Mucosa of descending colon (tissue), 3 donors: Measurements from ENCODE around the gene KLHL42. TPM values are rescaled to one million over a fixed set of nuclear protein-coding genes. Genes with fewer than 3 reads are reported as not detected.

ENCODE experiments used
- ATAC-seq: fragments of 200-7000 bp; cut with Tn5 transposase; one replicate; pipeline ENCODE4 v1.9.1; 2020; ENCODE audit warnings: mild to moderate bottlenecking, moderate library complexity
- DNase-seq, 3 donors: peaks; one replicate each; pipeline ENCODE4 v3.0.0-alpha.2; 2020
- H3K36me3 ChIP-seq: fragments of 200-600 bp; one replicate; pipeline ENCODE4 v1.8.0; 2021; ENCODE audit warnings: low read depth, mild to moderate bottlenecking
- H3K4me1 ChIP-seq: fragments of 200-600 bp; one replicate; pipeline ENCODE4 v1.8.0; 2021; ENCODE audit warnings: low read depth, mild to moderate bottlenecking
- H3K4me3 ChIP-seq: fragments of 200-600 bp; one replicate; pipeline ENCODE4 v1.8.0; 2021; ENCODE audit warnings: mild to moderate bottlenecking
- H3K9me3 ChIP-seq: fragments of 200-600 bp; one replicate; pipeline ENCODE4 v1.8.0; 2021; ENCODE audit warnings: mild to moderate bottlenecking
- CTCF ChIP-seq: fragments of 200-600 bp; IDR thresholded peaks from one replicate; pipeline ENCODE4 v1.8.0; 2022; ENCODE audit warnings: antibody characterized with exemption, mild to moderate bottlenecking
- intact Hi-C, 2 donors: fragments of 100-400 bp; cut with DNase I in 1 of 2; cut with micrococcal nuclease in 1 of 2; formaldehyde crosslinking; loops; one replicate each; pipeline versions ENCODE4 v1.11.0 to v1.11.1; 2022; cut with DNase I, micrococcal nuclease
- total RNA-seq, 3 donors: library from RNA; stranded (reverse); fragmentation: NEBNext Ultra II Directional in 2 of 3; extraction: Animal tissue kit (Norgen Biotek cat#: 25700) in 2 of 3; gene quantifications; one replicate each; pipeline versions ENCODE4 v1.2.1 to v1.2.4, GENCODE V29; 2021 to 2023
- donor health status: DM: no; HTN: no; CAD: no; lungs with moderate emphysema.
- donor health status: DM: no; HTN: no; CAD: no.
- donor health status: DM: no; HTN: yes; CAD: no.

The KLHL42 gene
- total RNA-seq, 3 donors from 2014 or later, result 14.4 to 48.6 (median 24.0) TPM

- Histone ChIP-seq H3K4me1 (peaks cover 16% of the 10 kb centered on the region), H3K4me3 (no peak overlapping the region), H3K9me3 (no peaks in the 10 kb centered on the region), H3K36me3 (no peaks in the 10 kb centered on the region)
- no peak for TF ChIP-seq CTCF
- peak in 1 of 3 donors; percentile 19 for DNase-seq
- intact Hi-C loops, result no loop called here
- peak; percentile 56 for ATAC-seq
Measured at GRCh38 chr12:27818401-27818918, 38.4 kb downstream of the KLHL42 start.

DNA sequence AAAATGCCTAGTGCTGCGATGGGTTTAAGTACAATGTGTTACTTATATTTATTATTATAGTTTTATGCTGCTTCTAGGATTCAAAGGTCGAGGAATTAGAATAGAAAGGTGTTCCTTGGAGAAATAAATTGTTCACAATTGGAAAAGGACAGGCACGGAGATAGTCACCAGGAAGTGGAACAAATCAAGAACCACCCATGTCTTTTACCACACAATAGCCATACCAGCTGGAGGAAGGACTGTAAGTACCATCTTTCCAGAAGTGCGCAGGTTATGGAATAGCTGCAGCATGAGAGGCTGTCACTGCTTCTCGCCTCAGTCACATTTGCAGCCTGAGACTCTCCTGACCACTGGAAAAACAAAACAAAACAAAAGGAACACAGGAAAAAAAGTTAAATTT lies 40.5 kb downstream of the KLHL42 start:
- Histone ChIP-seq H3K4me3 (no peak overlapping the region), H3K4me1 (peaks cover 16% of the 10 kb centered on the region), H3K9me3 (no peaks in the 10 kb centered on the region), H3K36me3 (no peaks in the 10 kb centered on the region)
- DNase-seq (no peak), ATAC-seq (peak; percentile 65)
- no peak for TF ChIP-seq CTCF
- intact Hi-C loops, result loop anchor here in 1 of 2 donors (5.0 kb wide), 1 partner anchor 83 kb away; no protein-coding TSS in a partner anchor

DNA sequence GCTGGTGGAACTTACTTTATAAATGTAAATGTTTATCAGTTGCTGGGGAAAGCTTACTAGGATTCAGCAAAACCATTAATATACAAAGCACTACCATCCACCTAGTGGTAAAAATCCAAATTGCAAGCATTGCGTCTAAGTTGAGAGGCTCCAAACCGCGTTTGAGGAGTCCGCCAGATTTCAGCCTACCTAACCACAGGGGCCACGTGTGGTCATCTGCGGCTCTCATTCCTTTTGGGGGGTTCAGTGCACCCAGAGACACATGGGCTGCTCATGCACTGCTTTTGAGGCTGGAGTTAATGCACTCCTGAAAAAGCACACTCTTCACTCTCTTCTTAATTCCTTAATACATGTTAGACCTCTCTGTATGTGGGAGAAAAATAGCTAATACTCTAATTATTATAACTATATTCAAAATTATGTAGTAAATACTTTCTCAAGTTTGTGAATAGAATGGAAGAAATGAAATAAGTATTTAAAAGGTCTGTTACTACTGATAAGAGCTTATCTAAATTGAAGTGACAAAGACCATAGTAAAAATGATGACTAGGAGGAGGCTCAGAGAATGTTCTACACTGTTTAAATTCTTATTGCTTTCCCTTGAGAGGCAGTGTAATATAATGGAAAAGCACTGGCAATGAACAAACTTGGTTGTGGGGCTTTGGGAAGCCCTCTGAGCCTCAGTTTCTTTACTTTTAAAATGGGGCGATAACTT lies 41.4 kb downstream of the KLHL42 start:
- Histone ChIP-seq H3K9me3 (no peaks in the 10 kb centered on the region), H3K4me3 (no peak overlapping the region), H3K4me1 (peaks cover 16% of the 10 kb centered on the region), H3K36me3 (no peaks in the 10 kb centered on the region)
- TF ChIP-seq CTCF, result peak; percentile 57
- intact Hi-C loops, result loop anchor here in 1 of 2 donors (5.0 kb wide), 1 partner anchor 84 kb away; no protein-coding TSS in a partner anchor
- ATAC-seq (peak; percentile 75), DNase-seq (peak in 2 of 3 donors; percentile 27 to 81)

DNA sequence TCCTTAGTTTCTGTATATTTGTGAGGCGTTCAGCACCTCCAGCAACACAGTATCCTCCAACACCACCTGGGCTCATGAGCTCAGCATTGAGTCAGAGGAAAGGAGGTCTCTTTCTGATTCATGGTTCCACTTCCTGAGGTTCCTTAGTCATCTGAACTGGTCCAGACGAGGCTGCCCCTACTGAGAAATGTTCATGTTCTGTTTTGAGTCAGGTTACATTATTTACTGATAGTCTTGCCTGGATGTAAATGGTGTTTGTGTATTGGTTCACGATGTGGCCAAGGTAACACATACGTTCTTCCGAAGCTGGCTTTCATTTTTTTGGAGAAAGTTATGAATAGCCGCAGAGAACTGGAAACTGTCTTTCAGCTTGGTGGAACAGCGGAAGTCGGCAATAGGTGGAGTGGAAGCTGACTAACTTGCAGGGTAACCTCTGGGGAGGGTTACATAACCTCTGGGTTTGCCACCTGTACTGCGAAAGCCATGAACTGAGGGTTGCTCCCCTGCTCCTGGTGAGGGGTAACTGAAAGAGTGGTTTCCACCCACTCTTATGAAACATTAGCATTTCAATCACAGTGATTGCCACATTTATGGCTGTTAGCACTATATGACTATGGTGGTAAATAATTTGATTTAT lies 42.2 kb downstream of the KLHL42 start:
- intact Hi-C loops, result loop anchor here in 1 of 2 donors (5.0 kb wide), 1 partner anchor 85 kb away; no protein-coding TSS in a partner anchor
- ATAC-seq (peak; percentile 33), DNase-seq (no peak)
- peaks cover 16% of the 10 kb centered on the region for H3K4me1 ChIP-seq
- H3K4me3 ChIP-seq, result no peak overlapping the region
- no peak for TF ChIP-seq CTCF
- H3K9me3 ChIP-seq, result no peaks in the 10 kb centered on the region
- H3K36me3 ChIP-seq, result no peaks in the 10 kb centered on the region

DNA sequence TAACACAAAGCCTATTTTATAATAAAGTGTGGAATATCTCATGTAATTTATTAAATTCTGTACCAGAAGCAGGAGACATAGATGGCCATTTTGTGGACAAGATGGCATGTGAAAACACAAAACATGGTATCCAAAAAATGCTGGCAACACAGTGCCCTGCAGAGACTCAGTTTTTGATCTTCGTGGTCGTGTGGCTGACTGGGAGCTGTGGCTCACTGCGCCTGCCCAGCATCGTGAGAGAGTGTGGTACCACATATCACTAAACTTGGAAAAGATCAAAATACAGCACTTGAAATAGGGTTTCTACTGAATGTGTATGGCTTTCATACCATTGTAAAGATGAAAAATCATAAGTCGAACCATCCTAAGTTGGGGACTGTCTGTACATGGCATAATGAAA lies 43.0 kb downstream of the KLHL42 start:
- TF ChIP-seq CTCF, result no peak
- intact Hi-C loops, result loop anchor here in 1 of 2 donors (5.0 kb wide), 1 partner anchor 86 kb away; no protein-coding TSS in a partner anchor

More for the DNA sequence above, 43.0 kb downstream of the KLHL42 start:
- DNase-seq (no peak), ATAC-seq (no peak)
- Histone ChIP-seq H3K36me3 (no peaks in the 10 kb centered on the region), H3K4me1 (peaks cover 16% of the 10 kb centered on the region), H3K9me3 (no peaks in the 10 kb centered on the region), H3K4me3 (no peak overlapping the region)
